MCF 10A (cell line): Measurements from ENCODE around the gene NKD1. TPM values are rescaled to one million over a fixed set of nuclear protein-coding genes. Genes with fewer than 3 reads are reported as not detected.

Source experiments
- BruUV-seq: library from RNA; stranded (reverse); fragments of 400-500 nt; replicated peaks from 2 replicates; lab custom pipeline; 2021; lab: Mats Ljungman, UMichigan
- CTCF ChIA-PET: fragments of 300-600 bp; sonication (Branson Sonifier 250); formaldehyde crosslinking; extraction: SDS; loops from one replicate; lab custom pipeline; 2021; ENCODE audit warnings: antibody characterized with exemption, inconsistent platforms; lab: Yijun Ruan, JAX
- POLR2A ChIA-PET: fragments of 300-600, 350-650 bp; sonication (Branson Sonifier 250); formaldehyde crosslinking; extraction: SDS; loops from one replicate; lab custom pipeline; 2020; ENCODE audit warnings: antibody characterized with exemption, inconsistent platforms; lab: Yijun Ruan, JAX
- DNase-seq: peaks from one replicate; pipeline ENCODE4 v3.0.0-alpha.2; 2018; ENCODE audit not compliant: unreplicated experiment
- H3K27ac Mint-ChIP-seq: one replicate; pipeline ENCODE4 v1.8.0; 2022; ENCODE audit warnings: mild to moderate bottlenecking, low read depth, mixed read lengths; ENCODE audit not compliant: unreplicated experiment
- H3K27me3 Mint-ChIP-seq: one replicate; pipeline ENCODE4 v1.8.0; 2022; ENCODE audit warnings: mixed read lengths; ENCODE audit not compliant: insufficient read depth, unreplicated experiment
- H3K36me3 Mint-ChIP-seq: one replicate; pipeline ENCODE4 v1.8.0; 2022; ENCODE audit warnings: mild to moderate bottlenecking, moderate library complexity, mixed read lengths; ENCODE audit not compliant: insufficient read depth, unreplicated experiment
- H3K4me1 Mint-ChIP-seq: one replicate; pipeline ENCODE4 v1.8.0; 2022; ENCODE audit warnings: mixed read lengths; ENCODE audit not compliant: insufficient read depth, unreplicated experiment
- H3K4me3 Mint-ChIP-seq: one replicate; pipeline ENCODE4 v1.8.0; 2022; ENCODE audit warnings: mild to moderate bottlenecking, moderate library complexity, mixed read lengths; ENCODE audit not compliant: unreplicated experiment
- H3K9me3 Mint-ChIP-seq: one replicate; pipeline ENCODE4 v1.8.0; 2022; ENCODE audit warnings: mixed read lengths; ENCODE audit not compliant: unreplicated experiment
- intact Hi-C: fragments of 100-400 bp; cut with micrococcal nuclease; formaldehyde crosslinking; loops from 2 replicates; pipeline ENCODE4 v1.14.1; 2022
- total RNA-seq: library from RNA; stranded (reverse); gene quantifications from 2 replicates; pipeline ENCODE4 v1.2.3, GENCODE V29; 2022
- TF ChIP-seq, protein P1 (sequence below): fragments of 200-600 bp; IDR thresholded peaks from one replicate; pipeline ENCODE4 v1.8.0; 2022; ENCODE audit warnings: antibody characterized with exemption, mild to moderate bottlenecking; ENCODE audit not compliant: unreplicated experiment

The NKD1 gene
- total RNA-seq, 1 experiment from 2014 or later = 0.07 TPM

- no peaks in the 10 kb centered on the region for H3K4me1 Mint-ChIP-seq
- TF ChIP-seq, protein P1, sequence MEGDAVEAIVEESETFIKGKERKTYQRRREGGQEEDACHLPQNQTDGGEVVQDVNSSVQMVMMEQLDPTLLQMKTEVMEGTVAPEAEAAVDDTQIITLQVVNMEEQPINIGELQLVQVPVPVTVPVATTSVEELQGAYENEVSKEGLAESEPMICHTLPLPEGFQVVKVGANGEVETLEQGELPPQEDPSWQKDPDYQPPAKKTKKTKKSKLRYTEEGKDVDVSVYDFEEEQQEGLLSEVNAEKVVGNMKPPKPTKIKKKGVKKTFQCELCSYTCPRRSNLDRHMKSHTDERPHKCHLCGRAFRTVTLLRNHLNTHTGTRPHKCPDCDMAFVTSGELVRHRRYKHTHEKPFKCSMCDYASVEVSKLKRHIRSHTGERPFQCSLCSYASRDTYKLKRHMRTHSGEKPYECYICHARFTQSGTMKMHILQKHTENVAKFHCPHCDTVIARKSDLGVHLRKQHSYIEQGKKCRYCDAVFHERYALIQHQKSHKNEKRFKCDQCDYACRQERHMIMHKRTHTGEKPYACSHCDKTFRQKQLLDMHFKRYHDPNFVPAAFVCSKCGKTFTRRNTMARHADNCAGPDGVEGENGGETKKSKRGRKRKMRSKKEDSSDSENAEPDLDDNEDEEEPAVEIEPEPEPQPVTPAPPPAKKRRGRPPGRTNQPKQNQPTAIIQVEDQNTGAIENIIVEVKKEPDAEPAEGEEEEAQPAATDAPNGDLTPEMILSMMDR = no peak
- no peaks in the 10 kb centered on the region for H3K27me3 Mint-ChIP-seq
- no TSS peak for BruUV-seq
- H3K36me3 Mint-ChIP-seq = no peaks in the 10 kb centered on the region
- H3K27ac Mint-ChIP-seq = no peak overlapping the region
- ChIA-PET CTCF (interaction anchor here (1.0 kb wide), 1 partner anchor 10 kb away, joined by 6 read pairs; no protein-coding TSS in a partner anchor), POLR2A (no interaction called here)
- intact Hi-C loops = no loop called here
- H3K4me3 Mint-ChIP-seq = no peak overlapping the region
- H3K9me3 Mint-ChIP-seq = no peaks in the 10 kb centered on the region
- no peak for DNase-seq
These were observed 76.3 kb downstream of the NKD1 start for GRCh38 chr16:50624449-50624970.

GRCh38 chr16:50625374-50625773 lies 77.2 kb downstream of the NKD1 start:
- CTCF ChIA-PET = interaction anchor here (0.6 to 1.1 kb wide), 2 partner anchors 17 to 1014 kb away, joined by 3 to 4 read pairs; no protein-coding TSS in a partner anchor
- no peaks in the 10 kb centered on the region for H3K27me3 Mint-ChIP-seq
- no TSS peak for BruUV-seq

DNA sequence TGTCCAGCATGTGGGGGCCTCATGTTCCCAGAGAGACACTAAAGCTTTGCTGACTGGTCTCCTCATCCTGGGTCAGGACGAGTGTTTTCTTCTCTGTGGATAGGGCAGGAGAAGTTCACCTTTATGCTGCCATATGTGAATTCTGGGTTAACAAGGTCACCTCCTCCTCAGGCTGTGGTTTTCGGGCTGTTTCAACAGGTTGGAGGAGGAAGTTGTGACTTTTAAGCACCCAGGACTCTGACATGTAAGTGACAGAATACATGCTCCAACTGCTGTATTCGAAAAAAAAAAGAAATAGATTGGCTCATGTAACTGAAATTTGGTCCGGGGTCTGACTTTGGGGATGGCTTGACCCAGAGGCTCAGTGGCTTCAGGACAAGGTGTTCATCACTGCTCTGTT lies 78.7 kb downstream of the NKD1 start:
- Mint-ChIP-seq H3K27me3 (no peaks in the 10 kb centered on the region), H3K4me1 (no peaks in the 10 kb centered on the region), H3K9me3 (no peaks in the 10 kb centered on the region), H3K27ac (no peak overlapping the region), H3K4me3 (no peak overlapping the region), H3K36me3 (no peaks in the 10 kb centered on the region)
- no peak for DNase-seq
- BruUV-seq = no TSS peak
- CTCF ChIA-PET = interaction anchor here (0.6 kb wide), 1 partner anchor 561 kb away, joined by 3 read pairs; no protein-coding TSS in a partner anchor
- TF ChIP-seq, protein P1 = no peak
- intact Hi-C loops = no loop called here
- POLR2A ChIA-PET = no interaction called here

More at GRCh38 chr16:50625374-50625773, 77.2 kb downstream of the NKD1 start:
- Mint-ChIP-seq H3K27ac (no peak overlapping the region), H3K9me3 (no peaks in the 10 kb centered on the region), H3K36me3 (no peaks in the 10 kb centered on the region), H3K4me3 (no peak overlapping the region), H3K4me1 (no peaks in the 10 kb centered on the region)
- DNase-seq = no peak
- TF ChIP-seq, protein P1 = no peak
- POLR2A ChIA-PET = no interaction called here
- intact Hi-C loops = no loop called here

- H3K27ac Mint-ChIP-seq = no peak overlapping the region
- no peak for DNase-seq
- intact Hi-C loops = no loop called here
- no peaks in the 10 kb centered on the region for H3K4me1 Mint-ChIP-seq
- H3K27me3 Mint-ChIP-seq = no peaks in the 10 kb centered on the region
- ChIA-PET CTCF (interaction anchor here (0.6 kb wide), 1 partner anchor 561 kb away, joined by 3 read pairs; no protein-coding TSS in a partner anchor), POLR2A (interaction anchor here (0.7 kb wide), 1 partner anchor 10 kb away, joined by 3 read pairs; no protein-coding TSS in a partner anchor)
- H3K4me3 Mint-ChIP-seq = no peak overlapping the region
- H3K9me3 Mint-ChIP-seq = no peaks in the 10 kb centered on the region
- H3K36me3 Mint-ChIP-seq = no peaks in the 10 kb centered on the region
- BruUV-seq = no TSS peak
- TF ChIP-seq, protein P1 = no peak
These were observed 79.2 kb downstream of the NKD1 start for GRCh38 chr16:50627419-50627818.
